GM15510 (cell line): Measurements from ENCODE around the gene LAS1L.

Experiments
- POLR2A ChIP-seq: IDR thresholded peaks from 3 replicates; pipeline ENCODE4 v1.6.1; 2011; ENCODE audit warnings: borderline replicate concordance; ENCODE audit not compliant: insufficient read length; ENCODE audit errors: extremely low read depth

The LAS1L gene

GRCh38 chrX:65534450-65535292, at the start of gene LAS1L:
Gene LAS1L, minus strand, starts transcription at chrX:65534787. Its CDS starts 72 bp downstream, at chrX:65534715.
- peak; percentile 59 for TF ChIP-seq POLR2A

DNA sequence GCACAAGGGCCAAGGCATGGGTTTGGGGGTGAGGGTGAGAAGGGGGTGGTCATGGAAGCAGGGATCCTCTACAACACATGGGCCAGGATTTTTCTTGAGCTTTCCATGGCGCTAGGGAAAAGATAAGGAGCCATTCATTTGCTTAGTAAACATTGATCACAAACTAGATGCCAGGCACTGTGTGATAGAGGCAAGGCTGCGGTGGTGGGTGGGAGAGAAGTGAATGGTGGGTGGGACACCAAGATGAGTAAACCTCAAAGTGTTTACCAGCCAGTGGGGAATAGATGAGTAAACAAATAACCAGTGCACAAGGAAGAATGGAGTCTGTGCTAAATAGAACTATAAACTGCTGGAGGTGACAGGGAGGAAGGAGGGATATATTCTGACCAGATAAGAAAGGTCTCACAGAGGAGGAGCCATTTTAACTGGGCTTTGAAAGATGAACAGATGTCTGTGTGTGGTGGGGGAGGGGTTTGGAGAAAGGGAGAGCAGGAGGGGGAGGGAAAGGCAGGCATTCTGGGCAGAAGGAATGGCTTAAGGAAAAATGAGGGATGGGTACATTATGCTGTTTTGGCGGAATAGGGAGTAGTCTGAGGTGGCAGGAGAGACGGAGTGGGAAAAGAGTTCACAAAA, 48.0 kb upstream of the LAS1L start:
- TF ChIP-seq POLR2A: no peak

GRCh38 chrX:65581661-65582339, 47.2 kb upstream of the LAS1L start:
- TF ChIP-seq POLR2A: no peak

- TF ChIP-seq POLR2A: no peak
Observed at GRCh38 chrX:65578346-65578745, 43.8 kb upstream of the LAS1L start.

DNA sequence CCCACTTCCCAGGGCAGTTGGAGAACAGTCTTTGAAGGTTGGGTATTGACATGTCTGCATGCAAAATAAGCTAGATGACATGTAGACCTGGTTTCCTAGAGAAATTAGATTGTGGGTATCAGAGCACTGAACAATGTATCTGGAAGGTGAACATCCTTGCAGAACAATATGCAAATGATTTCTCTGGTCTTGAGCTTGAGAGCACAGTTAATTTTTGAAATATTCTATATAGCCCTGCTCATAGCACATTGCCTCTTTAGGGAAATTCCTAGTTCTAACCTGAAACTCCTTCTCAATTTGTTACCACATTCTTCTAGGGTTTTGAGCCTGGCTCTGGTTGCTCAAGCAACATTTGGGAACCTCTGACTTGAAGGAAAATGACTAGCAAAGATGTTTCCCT, 41.6 kb upstream of the LAS1L start:
- TF ChIP-seq POLR2A: no peak

DNA sequence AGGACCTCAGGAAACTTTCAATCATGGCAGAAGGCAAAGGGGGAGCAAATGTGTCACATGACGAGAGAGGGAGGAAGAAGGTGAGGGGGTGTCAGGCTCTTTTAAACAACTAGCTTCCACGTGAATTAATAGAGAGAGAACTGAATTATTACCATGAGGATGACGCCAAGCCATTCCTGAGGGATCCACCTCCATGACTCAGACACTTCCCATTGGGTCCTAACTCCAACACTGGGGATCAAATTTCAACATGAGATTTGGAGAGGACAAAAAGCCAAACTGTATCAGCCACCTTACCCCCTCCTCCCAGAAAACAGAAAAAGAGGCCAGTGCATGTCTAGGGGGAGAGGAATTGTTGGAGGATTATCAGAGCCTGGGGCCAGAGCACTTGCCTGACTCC, 40.4 kb upstream of the LAS1L start:
- TF ChIP-seq POLR2A: no peak

DNA sequence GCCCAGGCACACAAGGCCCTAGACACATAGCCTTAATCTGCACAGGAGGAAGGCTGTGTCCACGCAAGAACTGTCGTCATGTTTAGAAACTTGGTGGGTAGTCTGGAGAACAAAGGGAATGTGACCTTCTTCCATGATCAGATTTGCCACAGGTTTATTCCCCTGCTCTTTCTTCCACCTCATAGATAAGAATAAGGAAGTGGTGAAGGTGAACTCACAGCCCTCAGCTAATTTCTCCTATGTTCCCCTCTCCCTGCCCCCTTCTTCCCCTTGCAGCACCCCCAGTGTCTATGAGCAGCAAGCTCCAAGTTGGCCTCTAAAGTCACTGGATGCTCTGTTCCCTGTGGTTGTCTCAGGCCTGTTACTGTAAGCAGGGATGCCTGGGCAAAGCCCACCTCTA, 39.8 kb upstream of the LAS1L start:
- no peak for TF ChIP-seq POLR2A

DNA sequence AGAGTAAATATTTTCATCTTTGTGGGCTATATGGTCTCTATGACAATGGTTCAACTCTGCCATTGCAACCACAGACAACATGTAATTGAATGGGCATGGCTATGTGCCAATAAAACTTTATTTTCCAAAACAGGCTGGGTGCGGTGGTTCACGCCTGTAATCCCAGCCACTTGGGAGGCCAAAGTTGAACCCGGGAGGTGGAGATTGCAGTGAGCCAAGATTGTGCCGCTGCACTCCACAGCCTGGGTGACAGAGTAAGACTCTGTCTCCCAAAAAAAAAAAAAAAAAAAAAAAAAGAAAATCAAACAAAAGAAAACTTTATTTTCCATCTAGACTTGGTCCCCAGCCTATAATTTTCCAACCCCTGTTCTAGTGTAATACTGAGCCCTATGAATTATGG, 38.4 kb upstream of the LAS1L start:
- no peak for TF ChIP-seq POLR2A

DNA sequence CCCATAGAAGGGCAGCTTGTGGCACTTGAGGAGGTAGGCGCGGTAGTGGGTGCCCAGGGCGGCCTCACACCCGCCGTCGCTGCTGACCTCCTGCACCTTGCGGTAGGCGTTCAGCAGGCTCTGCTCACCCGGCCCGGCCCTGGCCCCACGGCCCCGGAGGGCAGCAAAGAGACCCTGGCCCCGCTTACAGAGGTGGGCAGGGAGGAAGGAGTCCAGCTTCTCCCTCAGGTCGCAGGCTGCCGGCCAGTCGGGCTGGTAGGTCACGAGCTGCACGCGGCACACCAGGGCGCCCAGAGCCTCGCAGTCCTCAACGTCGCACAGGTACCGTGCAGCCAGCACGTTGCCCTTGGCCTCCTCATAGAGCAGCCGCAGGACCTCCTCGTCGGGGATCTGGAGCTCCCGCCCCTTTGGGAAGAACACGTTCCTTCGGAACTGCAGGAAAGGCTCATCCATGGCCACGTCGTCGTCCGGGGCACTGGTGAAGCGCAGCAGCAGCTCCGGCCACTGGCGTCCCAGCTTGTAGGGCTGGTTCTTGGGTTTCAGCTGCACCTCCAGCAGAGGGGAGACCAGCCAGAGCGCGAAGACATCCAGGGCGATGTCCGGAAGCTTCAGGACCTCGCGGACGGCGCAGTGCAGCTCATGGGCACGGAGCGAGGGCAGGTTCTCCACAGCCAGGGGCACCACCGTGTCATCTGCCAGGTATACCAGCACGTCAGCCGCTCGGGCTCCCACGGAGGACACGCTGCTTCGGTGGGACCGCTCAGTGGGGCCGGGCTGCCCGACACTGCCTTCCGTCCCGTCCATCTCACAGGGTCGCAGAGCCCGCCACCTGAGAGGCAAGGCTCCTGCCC, 17.1 kb upstream of the LAS1L start:
- no peak for TF ChIP-seq POLR2A

GRCh38 chrX:65551086-65551485, 16.5 kb upstream of the LAS1L start:
- no peak for TF ChIP-seq POLR2A

GRCh38 chrX:65545456-65545855, 10.9 kb upstream of the LAS1L start:
- TF ChIP-seq POLR2A: no peak

DNA sequence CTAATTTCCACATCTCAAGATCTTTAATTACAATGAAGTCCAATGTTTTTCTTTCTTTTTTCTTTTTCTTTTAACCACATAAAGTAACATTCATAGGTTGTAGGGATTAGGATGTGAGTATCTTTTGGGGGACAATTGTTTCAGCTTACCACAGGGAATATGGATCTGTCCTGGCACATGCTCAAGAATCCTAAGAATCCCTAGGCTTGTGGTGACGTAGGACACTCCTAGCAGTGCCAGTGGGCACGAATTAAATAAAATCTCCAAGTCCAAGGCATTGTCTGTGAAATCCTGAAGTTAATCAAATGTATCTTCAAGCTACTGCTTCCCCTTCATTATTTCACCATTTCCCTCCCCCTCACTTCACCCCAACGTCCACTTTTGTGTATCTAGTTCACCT, 2.6 kb upstream of the LAS1L start:
- no peak for TF ChIP-seq POLR2A

DNA sequence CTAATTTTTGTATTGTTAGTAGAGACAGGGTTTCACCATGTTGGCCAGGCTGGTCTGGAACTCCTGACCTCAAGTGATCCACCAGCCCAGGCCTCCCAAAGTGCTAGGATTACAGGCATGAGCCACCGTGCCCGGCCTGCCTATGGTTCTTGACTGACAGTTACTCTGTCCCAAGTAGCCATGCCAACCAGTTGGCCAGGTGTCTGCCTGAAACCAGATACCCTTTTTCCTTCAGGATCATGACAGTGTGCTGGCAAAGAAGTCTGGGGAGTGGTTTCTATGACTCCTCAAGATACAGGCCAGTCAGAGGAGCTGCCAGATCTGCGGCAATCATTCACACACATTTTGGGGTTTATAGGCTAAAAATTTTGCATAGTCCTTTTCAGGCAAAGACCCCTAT, 1.7 kb upstream of the LAS1L start:
- TF ChIP-seq POLR2A: no peak

- TF ChIP-seq POLR2A: no peak
Observed at GRCh38 chrX:65532016-65532415, 2.6 kb downstream of the LAS1L start.
